ENCODE results near the gene STYX.

STYX gene

GRCh38 chr14:52700701-52701172 is 29.2 kb upstream of the STYX start:
- H2AFZ ChIP-seq (ENCODE audit: low read depth, low read length) = no peak overlapping the region
- H4K20me1 ChIP-seq (ENCODE audit: insufficient read depth, low read length) = no peaks in the 10 kb centered on the region
- no peaks in the 10 kb centered on the region for H3K27me3 ChIP-seq (ENCODE audit: insufficient read depth, low read length, poor library complexity)
- H3K36me3 ChIP-seq (ENCODE audit: insufficient read depth, low read length) = no peaks in the 10 kb centered on the region
- no peak overlapping the region for H3K9ac ChIP-seq (ENCODE audit: low read depth, low read length)
- H3K4me3 ChIP-seq (ENCODE audit: low read depth in 1 of 2, low read length in 2 of 2) = no peak overlapping the region
- H3K79me2 ChIP-seq (ENCODE audit: insufficient read depth, low read length) = no peaks in the 10 kb centered on the region; the same call in 1 of the 2 replicates
- no peak for TF ChIP-seq CTCF (IDR thresholded peaks at IDR 0.05; ENCODE audit: borderline replicate concordance, extremely low read depth, low read length, poor library complexity, severe bottlenecking)
- TF ChIP-seq EZH2 (IDR thresholded peaks at IDR 0.05; ENCODE audit: borderline replicate concordance, low read depth, low read length, severe bottlenecking) = no peak
- H3K9me3 ChIP-seq (ENCODE audit: insufficient read depth, low read length, severe bottlenecking) = no peaks in the 10 kb centered on the region
- H3K4me2 ChIP-seq (ENCODE audit: insufficient read depth, low read length) = no peak overlapping the region
- H3K27ac ChIP-seq (ENCODE audit: low read length) = no peak overlapping the region
- H3K4me1 ChIP-seq (ENCODE audit: insufficient read depth, low read length) = peaks cover 8% of the 10 kb centered on the region
- DNase-seq = no peak
- ATAC-seq (ENCODE audit: insufficient read depth, low read depth) = no peak

GRCh38 chr14:52701223-52701622 is 28.7 kb upstream of the STYX start:
- ATAC-seq (ENCODE audit: insufficient read depth, low read depth) (no peak), DNase-seq (no peak)
- Histone ChIP-seq H3K4me3 (ENCODE audit: low read depth in 1 of 2, low read length in 2 of 2) (no peak overlapping the region), H3K27ac (ENCODE audit: low read length) (no peak overlapping the region), H3K27me3 (ENCODE audit: insufficient read depth, low read length, poor library complexity) (no peaks in the 10 kb centered on the region), H3K9me3 (ENCODE audit: insufficient read depth, low read length, severe bottlenecking) (no peaks in the 10 kb centered on the region), H3K36me3 (ENCODE audit: insufficient read depth, low read length) (no peaks in the 10 kb centered on the region), H4K20me1 (ENCODE audit: insufficient read depth, low read length) (no peaks in the 10 kb centered on the region), H3K4me2 (ENCODE audit: insufficient read depth, low read length) (no peak overlapping the region), H3K9ac (ENCODE audit: low read depth, low read length) (no peak overlapping the region), H2AFZ (ENCODE audit: low read depth, low read length) (no peak overlapping the region), H3K79me2 (ENCODE audit: insufficient read depth, low read length) (no peaks in the 10 kb centered on the region), H3K4me1 (ENCODE audit: insufficient read depth, low read length) (peaks cover 8% of the 10 kb centered on the region)
- no peak for TF ChIP-seq CTCF (IDR thresholded peaks at IDR 0.05; ENCODE audit: borderline replicate concordance, extremely low read depth, low read length, poor library complexity, severe bottlenecking)
- no peak for TF ChIP-seq EZH2 (IDR thresholded peaks at IDR 0.05; ENCODE audit: borderline replicate concordance, low read depth, low read length, severe bottlenecking)

- ATAC-seq (ENCODE audit: insufficient read depth, low read depth) (no peak), DNase-seq (no peak)
- H3K4me3 ChIP-seq (ENCODE audit: low read depth in 1 of 2, low read length in 2 of 2) = no peak overlapping the region
- H3K4me2 ChIP-seq (ENCODE audit: insufficient read depth, low read length) = no peak overlapping the region
- H3K79me2 ChIP-seq (ENCODE audit: insufficient read depth, low read length) = peaks cover 16% of the 10 kb centered on the region
- peaks cover 16% of the 10 kb centered on the region for H3K4me1 ChIP-seq (ENCODE audit: insufficient read depth, low read length)
- no peaks in the 10 kb centered on the region for H4K20me1 ChIP-seq (ENCODE audit: insufficient read depth, low read length)
- TF ChIP-seq CTCF (IDR thresholded peaks at IDR 0.05; ENCODE audit: borderline replicate concordance, extremely low read depth, low read length, poor library complexity, severe bottlenecking) = no peak
- TF ChIP-seq EZH2 (IDR thresholded peaks at IDR 0.05; ENCODE audit: borderline replicate concordance, low read depth, low read length, severe bottlenecking) = no peak
- H3K36me3 ChIP-seq (ENCODE audit: insufficient read depth, low read length) = no peaks in the 10 kb centered on the region
- H2AFZ ChIP-seq (ENCODE audit: low read depth, low read length) = peak overlapping the region; percentile 19; the same call in 1 of the 2 replicates
- H3K27me3 ChIP-seq (ENCODE audit: insufficient read depth, low read length, poor library complexity) = no peaks in the 10 kb centered on the region
- H3K27ac ChIP-seq (ENCODE audit: low read length) = no peak overlapping the region
- no peaks in the 10 kb centered on the region for H3K9me3 ChIP-seq (ENCODE audit: insufficient read depth, low read length, severe bottlenecking)
- no peak overlapping the region for H3K9ac ChIP-seq (ENCODE audit: low read depth, low read length)
These were observed 26.7 kb upstream of the STYX start for GRCh38 chr14:52703225-52703624.

GRCh38 chr14:52703664-52704063 is 26.3 kb upstream of the STYX start:
- H3K9ac ChIP-seq (ENCODE audit: low read depth, low read length) = no peak overlapping the region
- TF ChIP-seq EZH2 (IDR thresholded peaks at IDR 0.05; ENCODE audit: borderline replicate concordance, low read depth, low read length, severe bottlenecking) (no peak), CTCF (IDR thresholded peaks at IDR 0.05; ENCODE audit: borderline replicate concordance, extremely low read depth, low read length, poor library complexity, severe bottlenecking) (no peak)
- H2AFZ ChIP-seq (ENCODE audit: low read depth, low read length) = peak overlapping the region; percentile 19; the same call in 1 of the 2 replicates
- H3K4me3 ChIP-seq (ENCODE audit: low read depth in 1 of 2, low read length in 2 of 2) = no peak overlapping the region
- H3K4me2 ChIP-seq (ENCODE audit: insufficient read depth, low read length) = no peak overlapping the region
- H3K36me3 ChIP-seq (ENCODE audit: insufficient read depth, low read length) = peaks cover 3% of the 10 kb centered on the region
- no peak for ATAC-seq (ENCODE audit: insufficient read depth, low read depth)
- peaks cover 20% of the 10 kb centered on the region for H3K79me2 ChIP-seq (ENCODE audit: insufficient read depth, low read length)
- no peak overlapping the region for H3K27ac ChIP-seq (ENCODE audit: low read length)
- no peaks in the 10 kb centered on the region for H3K27me3 ChIP-seq (ENCODE audit: insufficient read depth, low read length, poor library complexity)
- peaks cover 21% of the 10 kb centered on the region for H3K4me1 ChIP-seq (ENCODE audit: insufficient read depth, low read length)
- DNase-seq = no peak
- H3K9me3 ChIP-seq (ENCODE audit: insufficient read depth, low read length, severe bottlenecking) = no peaks in the 10 kb centered on the region
- no peaks in the 10 kb centered on the region for H4K20me1 ChIP-seq (ENCODE audit: insufficient read depth, low read length)
